ENCODE measurements around the gene ELAPOR2. TPM values are rescaled to one million over a fixed set of nuclear protein-coding genes. Genes with fewer than 3 reads are reported as not detected.

ELAPOR2 gene
- total RNA-seq, 1 experiment from 2014 or later: 0.68 TPM

GRCh38 chr7:87038993-87039690, 20.3 kb downstream of the ELAPOR2 start:
- no peaks in the 10 kb centered on the region for H3K9me3 Mint-ChIP-seq (ENCODE audit: low read depth, unreplicated experiment)
- H3K27me3 Mint-ChIP-seq (ENCODE audit: unreplicated experiment): no peaks in the 10 kb centered on the region
- BruUV-seq (replicated peaks): no TSS peak
- CTCF ChIA-PET: no interaction called here
- H3K27ac Mint-ChIP-seq (ENCODE audit: unreplicated experiment): no peak overlapping the region
- H3K36me3 Mint-ChIP-seq (ENCODE audit: insufficient read depth, unreplicated experiment): no peaks in the 10 kb centered on the region
- no peaks in the 10 kb centered on the region for H3K4me1 Mint-ChIP-seq (ENCODE audit: low read depth, unreplicated experiment)
- intact Hi-C loops (cut with micrococcal nuclease; ENCODE audit: unreplicated experiment): no loop called here
- DNase-seq: no peak
- TF ChIP-seq CTCF (IDR thresholded peaks at IDR 0.05; ENCODE audit: unreplicated experiment): no peak
- H3K4me3 Mint-ChIP-seq (ENCODE audit: low read depth, unreplicated experiment): no peak overlapping the region

- Mint-ChIP-seq H3K36me3 (ENCODE audit: insufficient read depth, unreplicated experiment) (no peaks in the 10 kb centered on the region), H3K27ac (ENCODE audit: unreplicated experiment) (no peak overlapping the region), H3K27me3 (ENCODE audit: unreplicated experiment) (no peaks in the 10 kb centered on the region), H3K4me1 (ENCODE audit: low read depth, unreplicated experiment) (no peaks in the 10 kb centered on the region), H3K9me3 (ENCODE audit: low read depth, unreplicated experiment) (no peaks in the 10 kb centered on the region), H3K4me3 (ENCODE audit: low read depth, unreplicated experiment) (no peak overlapping the region)
- BruUV-seq (replicated peaks): no TSS peak
- TF ChIP-seq CTCF (IDR thresholded peaks at IDR 0.05; ENCODE audit: unreplicated experiment): no peak
- intact Hi-C loops (cut with micrococcal nuclease; ENCODE audit: unreplicated experiment): no loop called here
- CTCF ChIA-PET: no interaction called here
- no peak for DNase-seq
Observed at GRCh38 chr7:87036985-87037384, 22.5 kb downstream of the ELAPOR2 start.

- intact Hi-C loops (cut with micrococcal nuclease; ENCODE audit: unreplicated experiment): no loop called here
- Mint-ChIP-seq H3K4me3 (ENCODE audit: low read depth, unreplicated experiment) (no peak overlapping the region), H3K27ac (ENCODE audit: unreplicated experiment) (no peak overlapping the region), H3K36me3 (ENCODE audit: insufficient read depth, unreplicated experiment) (no peaks in the 10 kb centered on the region), H3K27me3 (ENCODE audit: unreplicated experiment) (no peaks in the 10 kb centered on the region), H3K9me3 (ENCODE audit: low read depth, unreplicated experiment) (no peaks in the 10 kb centered on the region), H3K4me1 (ENCODE audit: low read depth, unreplicated experiment) (no peaks in the 10 kb centered on the region)
- CTCF ChIA-PET: no interaction called here
- BruUV-seq (replicated peaks): no TSS peak
- TF ChIP-seq CTCF (IDR thresholded peaks at IDR 0.05; ENCODE audit: unreplicated experiment): no peak
- DNase-seq: no peak
Observed at GRCh38 chr7:87032604-87033339, 26.7 kb downstream of the ELAPOR2 start.

- CTCF ChIA-PET: no interaction called here
- DNase-seq: no peak
- BruUV-seq (replicated peaks): no TSS peak
- no peak for TF ChIP-seq CTCF (IDR thresholded peaks at IDR 0.05; ENCODE audit: unreplicated experiment)
- Mint-ChIP-seq H3K36me3 (ENCODE audit: insufficient read depth, unreplicated experiment) (no peaks in the 10 kb centered on the region), H3K4me3 (ENCODE audit: low read depth, unreplicated experiment) (no peak overlapping the region), H3K9me3 (ENCODE audit: low read depth, unreplicated experiment) (no peaks in the 10 kb centered on the region), H3K27me3 (ENCODE audit: unreplicated experiment) (no peaks in the 10 kb centered on the region), H3K4me1 (ENCODE audit: low read depth, unreplicated experiment) (no peaks in the 10 kb centered on the region), H3K27ac (ENCODE audit: unreplicated experiment) (no peak overlapping the region)
- intact Hi-C loops (cut with micrococcal nuclease; ENCODE audit: unreplicated experiment): no loop called here
Observed at GRCh38 chr7:87029078-87029477, 30.4 kb downstream of the ELAPOR2 start.
